GM19193 (cell line): ENCODE measurements around the gene ZNF17.

ENCODE experiments used
- POLR2A ChIP-seq: IDR thresholded peaks from 4 replicates; pipeline ENCODE4 v1.6.1; 2011; ENCODE audit not compliant: insufficient read depth, insufficient read length; ENCODE audit errors: extremely low read depth

The ZNF17 gene

DNA sequence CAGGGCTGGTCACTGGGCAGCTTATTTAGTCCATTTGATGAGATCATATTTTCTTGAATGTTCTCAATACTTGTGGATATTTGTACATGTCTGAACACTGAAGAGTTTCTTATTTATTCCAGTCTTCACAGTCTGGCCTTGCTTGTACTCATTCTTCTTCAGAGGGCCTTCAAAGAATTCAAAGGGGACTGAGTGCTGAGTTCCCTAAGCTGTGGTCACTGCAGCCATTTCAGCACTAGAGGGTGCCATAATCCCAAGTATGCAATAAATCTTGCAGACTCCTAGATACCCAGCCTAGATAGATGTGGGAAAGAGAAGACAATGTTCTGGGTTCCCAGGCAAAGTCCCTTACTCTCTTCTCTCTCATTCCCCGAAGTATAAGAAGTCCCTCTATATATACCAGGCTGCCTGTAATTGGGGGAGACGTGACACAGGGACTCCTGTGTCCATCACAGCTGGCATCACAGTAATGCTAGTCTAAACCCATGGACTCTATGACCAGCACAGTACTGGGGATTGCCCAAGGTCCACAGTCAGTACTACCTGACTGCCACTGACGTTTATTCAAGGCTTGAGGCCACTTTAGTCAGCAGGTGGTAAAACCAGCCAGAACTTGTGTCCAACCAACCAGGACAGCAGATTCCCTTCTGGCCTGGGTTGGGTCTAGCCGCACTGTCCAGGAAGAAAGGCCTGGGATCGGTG lies 54.9 kb downstream of the ZNF17 start:
- TF ChIP-seq POLR2A = no peak

DNA sequence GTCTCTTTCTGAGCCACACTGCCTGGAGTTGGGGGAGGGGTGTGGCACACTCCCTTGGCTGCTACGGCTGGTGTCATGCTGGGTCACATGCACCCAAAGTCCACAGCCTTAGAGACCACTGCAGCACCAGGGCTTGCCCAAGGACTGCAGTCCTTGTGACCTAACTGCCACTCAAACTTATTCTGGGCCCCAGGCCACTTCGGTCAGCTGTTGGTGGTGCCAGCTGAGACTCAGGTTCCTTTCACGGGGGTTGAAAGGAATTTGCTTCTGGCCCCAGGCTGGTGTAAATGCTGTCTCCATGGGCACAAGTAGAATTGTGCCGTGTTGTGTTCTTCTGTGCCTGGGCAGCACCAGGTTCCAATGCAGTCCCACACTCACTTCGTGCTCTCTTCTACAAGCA lies 55.5 kb downstream of the ZNF17 start:
- no peak for TF ChIP-seq POLR2A
